SK-N-SH treated with all-trans-retinoic acid at 6 μM for 48 hours (cell line): ENCODE data around the gene MOCS1.

Source experiments
- BACH2 ChIP-seq: fragments of 250-450 bp; sonication (Bioruptor Pico); IDR thresholded peaks from 2 replicates; pipeline ENCODE4 v1.9.0; 2021; ENCODE audit warnings: mild to moderate bottlenecking, borderline replicate concordance
- PATZ1 ChIP-seq: fragments of 250-450 bp; sonication (Bioruptor Pico); IDR thresholded peaks from 2 replicates; pipeline ENCODE4 v1.8.0; 2020; ENCODE audit warnings: mild to moderate bottlenecking, moderate library complexity, borderline replicate concordance
- TSHZ2 ChIP-seq: fragments of 250-450 bp; sonication (Bioruptor Pico); IDR thresholded peaks from 2 replicates; pipeline ENCODE4 v1.5.0; 2020; ENCODE audit warnings: mild to moderate bottlenecking, moderate library complexity

- TF ChIP-seq BACH2 (CRISPR knock-in tag) = no peak
- TF ChIP-seq PATZ1 = no peak
- no peak for TF ChIP-seq TSHZ2 (CRISPR knock-in tag)
Measured at GRCh38 chr6:39906318-39906761, 27.9 kb downstream of the MOCS1 start.
